ENCODE data around the gene DBH.
"Not testable (repeated sequence)": the region's sequence is repeated elsewhere in the genome, so short reads cannot be mapped to it uniquely, and the experiment has no call there.

GRCh38 chr9:133675796-133676195 lies 39.6 kb downstream of the DBH start:
- not testable (repeated sequence) for TF ChIP-seq CTCF, POLR2A (IDR thresholded peaks at IDR 0.05)

Measured in adrenal gland (tissue), 5 donors.